GM19438 (cell line): ENCODE data around the gene CNPY4.
A peak's percentile ranks its signal among the peaks of the same experiment; 100 is the strongest.
"Not testable (repeated sequence)": the region's sequence is repeated elsewhere in the genome, so short reads cannot be mapped to it uniquely, and the experiment has no call there.

Experiments used
- ATAC-seq: cut with Tn5 transposase; IDR thresholded peaks from one replicate; pipeline ENCODE4 v1.9.1; 2021; ENCODE audit warnings: low read depth; ENCODE audit not compliant: unreplicated experiment

The CNPY4 gene

GRCh38 chr7:100146350-100146749, 26.9 kb downstream of the CNPY4 start:
- ATAC-seq: not testable (repeated sequence)

- no peak for ATAC-seq
Measured at GRCh38 chr7:100147278-100147677, 27.8 kb downstream of the CNPY4 start.

GRCh38 chr7:100148225-100148558, 28.8 kb downstream of the CNPY4 start:
- no peak for ATAC-seq

GRCh38 chr7:100148559-100149328, 29.3 kb downstream of the CNPY4 start, which contains the start of gene LAMTOR4:
Gene LAMTOR4 (plus strand): TSS chr7:100148918. CDS start chr7:100148973, 55 bp downstream.
- peak; percentile 97 for ATAC-seq

- no peak for ATAC-seq
Measured at GRCh38 chr7:100152404-100152803, 33.0 kb downstream of the CNPY4 start.

- ATAC-seq: no peak
Measured at GRCh38 chr7:100152937-100153666, 33.7 kb downstream of the CNPY4 start.

GRCh38 chr7:100153708-100154535, 34.5 kb downstream of the CNPY4 start:
- no peak for ATAC-seq

GRCh38 chr7:100154651-100155491, 35.4 kb downstream of the CNPY4 start:
- no peak for ATAC-seq

- ATAC-seq: no peak
Measured at GRCh38 chr7:100155553-100156317, 36.3 kb downstream of the CNPY4 start.

GRCh38 chr7:100156331-100157068, 37.1 kb downstream of the CNPY4 start:
- ATAC-seq: no peak

- no peak for ATAC-seq
Measured at GRCh38 chr7:100157069-100157333, 37.6 kb downstream of the CNPY4 start.

GRCh38 chr7:100157334-100158228, 38.1 kb downstream of the CNPY4 start:
- ATAC-seq: peak; percentile 14

GRCh38 chr7:100158229-100159098, 39.0 kb downstream of the CNPY4 start, which contains the start of gene TRAPPC14:
Gene TRAPPC14 (minus strand): TSS chr7:100158723. CDS start chr7:100158499, 224 bp downstream.
- ATAC-seq: peak; percentile 70

- ATAC-seq: no peak
Measured at GRCh38 chr7:100159099-100159623, 39.7 kb downstream of the CNPY4 start.

GRCh38 chr7:100160067-100160466, 40.6 kb downstream of the CNPY4 start:
- ATAC-seq: no peak

- no peak for ATAC-seq
Measured at GRCh38 chr7:100163006-100163531, 43.6 kb downstream of the CNPY4 start.
